Hepatocyte (in vitro differentiated cells): ENCODE measurements around the gene KRTAP1-1. TPM values are rescaled to one million over a fixed set of nuclear protein-coding genes. Genes with fewer than 3 reads are reported as not detected.
"Not testable (repeated sequence)": the region's sequence is repeated elsewhere in the genome, so short reads cannot be mapped to it uniquely, and the experiment has no call there.

Source experiments
- DNase-seq: peaks from one replicate; pipeline ENCODE4 v3.0.0-alpha.2; 2016; ENCODE audit warnings: low spot score
- H2AFZ ChIP-seq: fragments of 200-600 bp; sonication (generic); 2 replicates; pipeline ENCODE4 v1.6.0; 2016; ENCODE audit warnings: antibody characterized with exemption, mild to moderate bottlenecking
- H3K27ac ChIP-seq: fragments of 200-600 bp; sonication (generic); 2 replicates; pipeline ENCODE4 v1.5.1; 2016; ENCODE audit warnings: mild to moderate bottlenecking
- H3K27me3 ChIP-seq: fragments of 200-600 bp; sonication (generic); 2 replicates; pipeline ENCODE4 v1.6.1; 2016
- H3K36me3 ChIP-seq: fragments of 200-600 bp; sonication (generic); replicated peaks from 2 replicates; pipeline ENCODE4 v1.5.1; 2016; ENCODE audit warnings: low read depth; ENCODE audit not compliant: insufficient read depth
- H3K4me1 ChIP-seq: fragments of 200-600 bp; sonication (generic); 2 replicates; pipeline ENCODE4 v1.5.1; 2016; ENCODE audit warnings: mild to moderate bottlenecking, moderate library complexity; ENCODE audit not compliant: insufficient read depth
- H3K4me2 ChIP-seq: fragments of 200-600 bp; sonication (generic); 2 replicates; pipeline ENCODE4 v1.6.0; 2016
- H3K4me3 ChIP-seq: fragments of 200-600 bp; sonication (generic); 2 replicates; pipeline ENCODE4 v1.5.1; 2016; ENCODE audit warnings: mild to moderate bottlenecking
- H3K79me2 ChIP-seq: fragments of 200-600 bp; sonication (generic); 2 replicates; pipeline ENCODE4 v1.6.0; 2017; ENCODE audit warnings: mild to moderate bottlenecking
- H3K9me2 ChIP-seq: fragments of 200-600 bp; sonication (generic); replicated peaks from 2 replicates; pipeline ENCODE4 v1.6.0; 2017; ENCODE audit warnings: mild to moderate bottlenecking; ENCODE audit not compliant: insufficient read depth
- H3K9me3 ChIP-seq: fragments of 200-600 bp; sonication (generic); 2 replicates; pipeline ENCODE4 v1.5.1; 2016; ENCODE audit warnings: low read depth, mild to moderate bottlenecking
- H4K20me1 ChIP-seq: fragments of 200-600 bp; sonication (generic); 2 replicates; pipeline ENCODE4 v1.6.0; 2016; ENCODE audit warnings: mild to moderate bottlenecking; ENCODE audit not compliant: insufficient read depth, poor library complexity, severe bottlenecking
- EZH2 ChIP-seq: fragments of 200-600 bp; sonication (generic); IDR thresholded peaks from 2 replicates; pipeline ENCODE4 v1.6.1; 2016; ENCODE audit warnings: antibody characterized with exemption, mild to moderate bottlenecking, borderline replicate concordance
- EZH2phosphoT487 ChIP-seq: fragments of 200-600 bp; sonication (generic); IDR thresholded peaks from one replicate; pipeline ENCODE4 v1.6.1; 2018; ENCODE audit warnings: antibody characterized with exemption, mild to moderate bottlenecking, low read depth, moderate library complexity; ENCODE audit not compliant: unreplicated experiment, severe bottlenecking
- WGBS: methylation state at CpG from one replicate; pipeline ENCODE4 v1.1.6; 2016; ENCODE audit warnings: low lambda C conversion rate; ENCODE audit errors: missing lambda C conversion rate; 5-methylcytosine and 5-hydroxymethylcytosine counted together
- polyA plus RNA-seq: library from polyadenylated mRNA; unstranded; fragments of >200 nt; fragmentation: Nextera tagmentation; extraction: Ambion mirVana; gene quantifications from 2 replicates; pipeline ENCODE4 v1.2.1, GENCODE V29; 2016
- total RNA-seq: library from RNA; depleted of rRNA; stranded (reverse); fragments of >200 nt; gene quantifications from 2 replicates; pipeline ENCODE4 v1.2.3, GENCODE V29; 2014
- TF ChIP-seq, protein P1 (sequence below): fragments of 200-600 bp; sonication (generic); IDR thresholded peaks from 2 replicates; pipeline ENCODE4 v1.5.1; 2016; ENCODE audit warnings: antibody characterized with exemption, mild to moderate bottlenecking; ENCODE audit not compliant: poor library complexity

The KRTAP1-1 gene
- total and polyA plus RNA-seq, 2 experiments from 2014 or later: not detected

- DNase-seq: no peak
- no peaks in the 10 kb centered on the region for H3K9me2 ChIP-seq
- no peaks in the 10 kb centered on the region for H4K20me1 ChIP-seq
- TF ChIP-seq EZH2 (no peak), EZH2phosphoT487 (no peak)
- TF ChIP-seq, protein P1, sequence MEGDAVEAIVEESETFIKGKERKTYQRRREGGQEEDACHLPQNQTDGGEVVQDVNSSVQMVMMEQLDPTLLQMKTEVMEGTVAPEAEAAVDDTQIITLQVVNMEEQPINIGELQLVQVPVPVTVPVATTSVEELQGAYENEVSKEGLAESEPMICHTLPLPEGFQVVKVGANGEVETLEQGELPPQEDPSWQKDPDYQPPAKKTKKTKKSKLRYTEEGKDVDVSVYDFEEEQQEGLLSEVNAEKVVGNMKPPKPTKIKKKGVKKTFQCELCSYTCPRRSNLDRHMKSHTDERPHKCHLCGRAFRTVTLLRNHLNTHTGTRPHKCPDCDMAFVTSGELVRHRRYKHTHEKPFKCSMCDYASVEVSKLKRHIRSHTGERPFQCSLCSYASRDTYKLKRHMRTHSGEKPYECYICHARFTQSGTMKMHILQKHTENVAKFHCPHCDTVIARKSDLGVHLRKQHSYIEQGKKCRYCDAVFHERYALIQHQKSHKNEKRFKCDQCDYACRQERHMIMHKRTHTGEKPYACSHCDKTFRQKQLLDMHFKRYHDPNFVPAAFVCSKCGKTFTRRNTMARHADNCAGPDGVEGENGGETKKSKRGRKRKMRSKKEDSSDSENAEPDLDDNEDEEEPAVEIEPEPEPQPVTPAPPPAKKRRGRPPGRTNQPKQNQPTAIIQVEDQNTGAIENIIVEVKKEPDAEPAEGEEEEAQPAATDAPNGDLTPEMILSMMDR: no peak
- no peaks in the 10 kb centered on the region for H3K4me1 ChIP-seq
- H2AFZ ChIP-seq: no peak overlapping the region
- no peak overlapping the region for H3K4me3 ChIP-seq
- no peaks in the 10 kb centered on the region for H3K79me2 ChIP-seq
- no peaks in the 10 kb centered on the region for H3K9me3 ChIP-seq
- H3K36me3 ChIP-seq: no peaks in the 10 kb centered on the region
- H3K27me3 ChIP-seq: no peaks in the 10 kb centered on the region
- no peak overlapping the region for H3K27ac ChIP-seq
- no peak overlapping the region for H3K4me2 ChIP-seq
- 89% methylated on average over 3 of the region's 3 CpGs for WGBS
Observed at GRCh38 chr17:41069031-41069430, 27.8 kb upstream of the KRTAP1-1 start.

DNA sequence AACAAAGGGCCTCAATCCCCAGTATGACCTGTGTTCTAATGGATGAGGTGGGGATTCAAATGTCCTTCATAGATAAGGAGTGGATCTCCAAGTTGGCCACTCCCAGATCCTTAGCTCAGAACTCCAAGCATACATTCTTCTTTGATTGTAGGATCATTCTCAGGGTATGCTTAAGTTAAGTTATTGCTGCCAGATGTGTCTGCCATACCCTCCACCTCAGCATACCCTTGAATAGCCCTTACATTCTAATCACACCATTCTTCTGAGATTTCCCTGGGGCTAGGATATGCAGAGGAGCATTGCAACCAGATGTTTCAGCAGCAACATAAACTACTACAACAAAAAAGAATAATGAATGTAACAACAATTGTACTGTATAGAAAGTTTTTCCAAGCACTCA lies 26.0 kb upstream of the KRTAP1-1 start:
- H4K20me1 ChIP-seq: no peaks in the 10 kb centered on the region
- H3K4me3 ChIP-seq: no peak overlapping the region
- no peak for DNase-seq
- no peaks in the 10 kb centered on the region for H3K9me2 ChIP-seq
- TF ChIP-seq EZH2phosphoT487 (no peak), EZH2 (no peak)
- TF ChIP-seq, protein P1: no peak
- no peaks in the 10 kb centered on the region for H3K79me2 ChIP-seq
- no peaks in the 10 kb centered on the region for H3K27me3 ChIP-seq
- no peaks in the 10 kb centered on the region for H3K36me3 ChIP-seq
- H3K4me1 ChIP-seq: no peaks in the 10 kb centered on the region
- H3K9me3 ChIP-seq: no peaks in the 10 kb centered on the region
- no peak overlapping the region for H3K27ac ChIP-seq
- no peak overlapping the region for H3K4me2 ChIP-seq
- no peak overlapping the region for H2AFZ ChIP-seq

DNA sequence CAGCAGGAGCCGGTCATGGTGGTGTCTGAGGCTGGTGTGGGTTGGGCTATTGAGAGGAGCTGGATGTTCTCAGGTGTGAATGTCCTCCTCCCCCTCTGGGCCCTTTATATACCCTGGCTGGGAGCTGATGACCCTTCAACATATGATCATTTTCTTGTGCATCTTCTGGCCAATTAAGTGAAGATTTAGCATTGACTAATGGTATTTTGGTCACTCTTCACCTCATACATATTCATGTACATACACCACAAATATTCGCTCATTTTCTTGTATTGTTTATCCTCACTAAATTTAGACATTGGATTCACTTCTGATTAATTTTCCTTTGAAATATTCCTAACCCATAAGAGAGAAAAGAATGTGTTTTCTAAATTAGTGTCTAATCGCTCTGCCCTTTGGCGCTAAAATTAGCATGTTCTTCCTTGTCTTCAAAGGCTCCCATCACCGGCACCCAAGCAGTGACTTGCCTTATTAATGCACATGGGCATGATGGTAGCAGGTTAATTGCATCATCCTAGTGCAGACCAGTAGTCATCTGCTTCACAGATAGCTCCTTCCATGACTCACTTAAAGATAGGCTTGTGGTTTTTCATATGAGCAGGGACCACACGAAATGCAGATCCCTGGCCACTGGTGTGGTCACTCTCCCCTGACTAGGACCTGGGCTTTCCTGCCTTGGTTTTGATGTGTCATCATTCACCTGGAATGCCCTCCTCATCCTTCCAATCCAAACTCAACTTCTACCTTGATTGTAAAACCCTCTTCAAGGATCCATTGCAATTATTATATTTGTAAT lies 24.8 kb upstream of the KRTAP1-1 start, which contains the start of gene KRTAP2-4:
Gene KRTAP2-4, minus strand, starts transcription at position 51 of the 796 bp plus-strand sequence. Its CDS starts 34 bp downstream, at position 17.
- no peak within 1 kb of the TSS for H3K4me2 ChIP-seq
- DNase-seq: no peak
- H3K79me2 ChIP-seq: no peaks in the 10 kb centered on the region
- no peaks in the 10 kb centered on the region for H4K20me1 ChIP-seq
- H3K4me3 ChIP-seq: no peak within 1 kb of the TSS
- WGBS: 87% methylated on average over 5 of the region's 6 CpGs
- no peak for TF ChIP-seq EZH2phosphoT487
- no peak for TF ChIP-seq EZH2
- TF ChIP-seq, protein P1: no peak
- H3K36me3 ChIP-seq: no peaks in the 10 kb centered on the region
- no peaks in the 10 kb centered on the region for H3K9me3 ChIP-seq
- H3K9me2 ChIP-seq: no peaks in the 10 kb centered on the region
- no peak within 1 kb of the TSS for H3K27ac ChIP-seq
- no peak within 1 kb of the TSS for H2AFZ ChIP-seq
- H3K4me1 ChIP-seq: no peaks in the 10 kb centered on the region
- no peaks in the 10 kb centered on the region for H3K27me3 ChIP-seq

DNA sequence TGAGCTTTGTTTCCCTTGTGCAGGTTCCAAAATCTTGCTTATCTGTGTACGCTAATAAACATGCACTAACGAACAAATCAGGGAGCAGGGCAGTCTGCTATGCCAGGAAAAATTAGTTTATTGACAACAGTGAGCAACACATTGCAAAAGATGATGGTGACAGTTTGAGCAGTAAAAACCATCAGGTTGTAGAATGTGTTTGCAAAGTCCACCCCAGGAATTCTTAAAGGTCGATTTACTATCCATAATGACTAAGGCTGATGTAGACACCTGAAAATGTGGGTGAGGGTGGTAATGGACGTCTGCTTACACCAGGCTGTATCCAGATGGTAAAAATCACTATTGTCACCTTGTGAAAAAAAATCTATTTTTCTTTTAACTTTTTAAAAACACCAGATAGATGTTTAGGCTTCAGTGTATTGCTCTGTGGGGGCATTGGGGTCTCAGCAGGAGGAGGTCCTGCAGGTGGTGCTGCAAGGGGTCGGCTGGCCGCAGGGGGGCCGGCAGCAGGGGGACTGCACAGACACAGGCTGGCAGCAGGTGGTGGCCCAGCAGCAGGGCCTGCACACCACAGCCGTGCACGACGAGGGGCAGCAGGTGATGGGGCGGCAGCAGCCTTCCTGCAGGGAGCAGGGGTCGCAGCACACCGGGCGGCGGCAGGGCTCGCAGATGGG lies 23.9 kb upstream of the KRTAP1-1 start:
- H3K36me3 ChIP-seq, H3K9me3 ChIP-seq, H2AFZ ChIP-seq, H3K4me3 ChIP-seq, DNase-seq, H4K20me1 ChIP-seq, H3K4me1 ChIP-seq, H3K9me2 ChIP-seq, H3K27me3 ChIP-seq, H3K27ac ChIP-seq, H3K4me2 ChIP-seq, H3K79me2 ChIP-seq: not testable (repeated sequence)
- 75% methylated on average over 7 of the region's 16 CpGs for WGBS
